Activated CD8-positive, alpha-beta memory T cell treated with anti-CD3 and anti-CD28 coated beads, Interleukin-2, amount 50 U/mL, for 1 hour (primary cell): ENCODE results near the gene BICD1.
"Not testable (repeated sequence)": the region's sequence is repeated elsewhere in the genome, so short reads cannot be mapped to it uniquely, and the experiment has no call there.

Source experiments
- DNase-seq: peaks from one replicate; pipeline ENCODE4 v3.0.0-alpha.2; 2020; ENCODE audit errors: extremely low read depth

Gene BICD1

GRCh38 chr12:32145096-32145495, 38.4 kb downstream of the BICD1 start:
- DNase-seq, result no peak

- no peak for DNase-seq
Measured at GRCh38 chr12:32146074-32146873, 39.6 kb downstream of the BICD1 start.

DNA sequence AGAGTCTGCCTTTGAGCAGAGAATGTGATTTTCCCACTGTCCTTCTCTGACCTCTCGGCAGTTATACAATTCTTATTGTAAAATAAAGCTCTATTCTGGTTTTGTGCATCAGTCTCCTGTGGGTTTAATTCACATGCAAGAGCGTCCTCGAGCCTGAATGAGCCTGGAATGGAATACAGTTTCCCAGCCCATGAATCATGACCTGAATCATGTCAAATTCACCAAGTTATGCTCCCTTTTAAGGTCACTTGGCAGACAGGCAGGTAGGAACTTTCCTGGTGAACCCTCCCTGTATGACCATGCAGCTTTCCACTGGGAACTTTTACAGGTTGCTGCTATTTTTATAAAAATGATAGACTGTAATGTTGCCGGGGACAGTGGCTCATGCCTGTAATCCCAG, 41.7 kb downstream of the BICD1 start:
- no peak for DNase-seq

DNA sequence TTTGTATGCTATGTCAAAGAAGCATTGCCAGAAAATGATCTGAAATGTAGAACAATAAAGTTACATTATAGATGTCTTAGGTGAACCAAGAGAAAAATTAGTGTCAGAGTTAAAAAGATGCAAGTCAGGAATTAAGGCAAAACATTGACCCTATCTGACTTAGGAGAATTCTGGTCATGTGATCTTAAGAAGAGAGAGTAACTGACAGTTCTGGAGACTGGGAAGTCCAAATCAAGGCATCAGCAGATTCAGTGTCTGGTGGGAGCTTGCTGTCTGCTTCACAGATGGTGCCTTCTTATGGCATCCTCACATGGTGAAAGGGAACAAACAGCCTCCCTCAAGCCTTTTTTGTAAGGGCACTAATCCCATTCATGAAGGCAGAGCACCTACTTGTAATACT, 42.8 kb downstream of the BICD1 start:
- no peak for DNase-seq

GRCh38 chr12:32151086-32151485, 44.4 kb downstream of the BICD1 start:
- DNase-seq, result no peak

DNA sequence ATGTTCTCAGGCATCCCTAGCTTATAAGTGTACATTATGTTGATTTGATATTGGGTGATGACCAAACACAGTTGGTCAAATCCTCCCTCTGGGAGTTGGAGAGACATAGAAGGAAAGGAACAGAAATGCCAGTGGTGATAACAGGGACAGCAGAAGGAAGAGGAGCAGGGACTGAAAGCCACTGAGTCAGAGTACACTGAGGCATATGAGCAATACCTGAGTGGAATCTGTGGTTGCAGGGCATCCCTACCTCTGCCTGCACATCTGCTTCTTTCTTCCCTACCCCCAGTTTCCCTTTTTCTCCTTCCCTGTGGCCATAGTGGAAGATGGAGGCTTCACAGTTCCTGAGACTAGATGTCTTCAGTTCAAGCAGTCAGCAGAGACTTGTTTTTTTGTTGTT, 44.9 kb downstream of the BICD1 start:
- DNase-seq, result no peak

DNA sequence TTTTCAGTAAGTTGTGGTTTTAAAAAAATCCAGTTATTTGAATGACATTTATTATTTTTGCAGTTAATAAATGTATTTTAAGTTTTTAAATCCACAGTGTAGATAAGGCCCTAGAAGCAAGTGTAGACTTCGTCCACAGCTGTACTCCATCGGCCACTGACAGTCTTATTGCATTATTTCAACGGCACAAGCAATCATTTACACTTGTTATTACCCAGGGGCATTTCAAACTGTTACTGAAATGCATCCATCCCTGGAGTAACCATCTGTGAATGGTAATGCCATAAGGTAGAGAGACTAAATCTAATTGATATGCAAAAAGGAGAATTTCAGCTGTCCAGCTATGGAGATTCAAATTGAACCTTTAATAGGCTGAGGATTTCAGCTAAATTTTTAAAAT, 48.4 kb downstream of the BICD1 start:
- DNase-seq, result no peak

GRCh38 chr12:32155961-32156529, 49.4 kb downstream of the BICD1 start:
- no peak for DNase-seq

GRCh38 chr12:32158525-32158924, 51.9 kb downstream of the BICD1 start:
- DNase-seq, result no peak

GRCh38 chr12:32159381-32159780, 52.7 kb downstream of the BICD1 start:
- DNase-seq, result no peak

- DNase-seq, result no peak
Measured at GRCh38 chr12:32159925-32160324, 53.3 kb downstream of the BICD1 start.

GRCh38 chr12:32161058-32161457, 54.4 kb downstream of the BICD1 start:
- no peak for DNase-seq

GRCh38 chr12:32163596-32163995, 56.9 kb downstream of the BICD1 start:
- DNase-seq, result no peak

DNA sequence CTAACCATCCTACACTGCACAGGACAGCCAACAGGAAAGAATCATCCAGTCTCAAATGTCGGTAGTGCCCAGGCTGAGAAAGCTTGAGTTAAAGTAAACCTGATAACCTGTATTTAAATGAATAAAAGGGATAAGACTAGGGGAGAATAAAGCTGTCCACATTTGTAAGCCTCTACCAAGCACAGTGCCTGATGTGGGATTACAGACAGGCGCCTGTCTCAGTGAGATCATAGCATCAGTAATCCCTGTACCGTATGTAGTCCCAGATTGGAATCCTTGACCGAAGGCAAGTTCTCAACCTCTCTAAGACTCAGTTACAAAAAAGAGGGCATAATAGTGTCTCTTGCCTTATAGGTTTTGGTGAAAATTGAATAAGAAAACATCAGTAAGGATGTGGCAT, 59.9 kb downstream of the BICD1 start:
- DNase-seq, result no peak

GRCh38 chr12:32170437-32170998, 63.9 kb downstream of the BICD1 start:
- no peak for DNase-seq

DNA sequence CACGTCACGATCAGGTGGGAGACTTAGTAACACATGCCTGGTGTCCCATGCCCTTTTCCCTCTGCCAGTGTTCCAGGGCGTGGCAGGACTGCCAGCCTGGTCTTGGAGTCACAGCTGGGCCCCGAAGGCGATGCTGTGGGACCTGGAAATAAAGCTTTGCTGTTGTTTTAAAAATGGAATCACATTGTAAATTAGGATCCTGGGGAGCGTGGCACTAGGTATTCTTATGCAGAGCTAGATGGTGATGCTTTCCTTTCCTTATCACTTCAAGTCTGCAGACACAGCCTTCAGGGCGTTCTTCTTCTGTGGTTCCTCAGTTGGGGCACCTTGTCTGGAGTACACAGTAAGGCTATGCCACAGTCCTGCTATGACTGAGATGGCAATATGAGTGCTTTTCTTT, 64.6 kb downstream of the BICD1 start:
- DNase-seq, result no peak

DNA sequence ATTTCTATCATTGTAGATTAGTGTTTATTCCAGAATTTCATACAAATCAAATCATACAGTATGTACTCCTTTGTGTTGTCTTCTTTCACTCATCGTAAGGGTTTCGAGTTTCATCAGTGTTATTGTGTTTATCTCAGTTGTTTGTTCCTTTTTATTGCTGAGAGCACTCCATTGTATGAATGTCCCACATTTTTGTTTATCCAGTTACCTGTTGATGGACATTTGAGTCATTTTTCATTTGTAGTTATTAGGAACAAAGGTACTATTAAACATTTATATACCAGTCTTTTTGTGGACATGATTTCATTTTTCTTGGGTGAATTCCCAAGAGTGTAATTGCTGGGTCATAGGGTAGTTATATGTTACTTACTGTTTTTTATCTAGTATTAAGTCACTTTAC, 70.0 kb downstream of the BICD1 start:
- DNase-seq, result no peak

DNA sequence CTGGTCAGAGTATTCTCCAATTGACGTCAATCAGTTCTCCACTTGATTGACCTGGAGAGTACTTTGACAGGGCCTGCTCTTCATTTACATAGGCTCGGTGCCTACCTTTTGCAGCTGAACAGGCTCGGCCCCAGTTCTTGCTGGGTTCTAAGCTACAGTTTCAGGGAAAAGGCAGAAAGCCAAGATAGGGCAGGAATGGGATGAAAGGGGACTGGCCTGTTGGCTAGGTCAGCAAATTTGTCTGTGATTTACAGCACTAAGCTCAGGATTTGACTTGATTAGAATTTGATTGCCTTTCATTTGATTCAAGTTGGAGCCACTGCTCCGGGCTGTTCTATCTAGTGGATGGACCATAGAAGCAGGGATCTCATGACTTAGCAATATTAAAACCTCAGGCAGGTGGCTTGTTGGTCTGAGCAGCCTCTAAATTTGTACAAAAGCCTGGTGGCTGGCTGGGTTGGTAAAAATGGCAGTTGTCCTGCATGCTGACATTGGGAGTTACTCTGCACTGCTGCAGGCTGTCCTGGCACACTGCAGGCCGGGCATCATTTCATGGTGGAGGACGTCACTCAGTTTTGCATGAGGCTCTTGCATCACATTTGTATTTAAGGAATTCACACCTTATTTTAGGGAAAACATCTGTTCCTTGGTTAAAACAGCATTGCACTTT, 71.8 kb downstream of the BICD1 start:
- DNase-seq, result no peak

DNA sequence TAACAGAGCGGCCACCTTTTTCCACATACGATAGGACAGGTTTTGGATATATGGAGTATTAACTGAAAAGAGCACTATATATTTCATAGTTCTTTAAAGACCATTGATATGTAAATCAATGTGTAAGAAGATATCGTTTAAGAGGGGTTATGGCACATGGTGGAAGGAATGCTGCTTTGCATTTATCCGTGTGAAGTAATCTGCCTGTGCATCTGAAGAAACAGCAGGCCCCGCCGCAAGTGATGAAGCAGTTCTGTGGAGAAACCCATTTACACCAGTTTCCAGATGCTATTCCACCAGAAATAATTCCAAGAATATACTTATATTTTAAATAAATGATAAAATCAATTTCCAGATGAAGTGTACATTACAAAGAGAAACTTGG, 72.4 kb downstream of the BICD1 start:
- DNase-seq, result no peak

DNA sequence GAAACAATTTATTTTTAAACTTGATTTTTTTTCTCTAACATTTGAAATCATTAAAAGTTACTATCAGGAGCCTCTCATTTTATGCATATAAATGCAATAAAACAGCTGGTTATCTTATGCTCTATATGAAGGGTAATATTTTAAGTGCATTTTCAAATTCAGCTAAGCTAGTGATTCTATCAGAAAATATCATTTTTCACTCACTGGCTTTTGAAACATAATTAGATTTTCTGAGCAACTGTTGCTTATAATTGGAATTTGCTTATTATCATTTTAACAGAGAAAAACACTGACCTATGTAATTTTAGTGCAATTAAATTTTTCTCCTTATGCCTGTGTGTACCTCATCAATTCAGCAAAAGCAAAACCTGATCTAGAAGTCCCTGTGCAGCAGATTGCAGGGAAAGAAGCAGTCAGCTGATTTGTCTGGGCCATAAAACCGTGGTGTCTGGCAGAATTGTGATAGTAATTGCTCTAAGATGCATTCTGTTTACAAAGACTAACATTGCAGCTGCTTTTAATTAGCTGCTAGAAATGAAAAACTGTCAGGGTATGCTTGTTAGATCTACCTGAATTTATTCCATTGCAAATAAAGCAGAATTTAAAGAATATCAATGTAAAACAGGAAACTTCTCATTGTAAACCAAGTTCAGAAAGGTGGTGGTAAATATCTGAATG, 75.0 kb downstream of the BICD1 start:
- no peak for DNase-seq

DNA sequence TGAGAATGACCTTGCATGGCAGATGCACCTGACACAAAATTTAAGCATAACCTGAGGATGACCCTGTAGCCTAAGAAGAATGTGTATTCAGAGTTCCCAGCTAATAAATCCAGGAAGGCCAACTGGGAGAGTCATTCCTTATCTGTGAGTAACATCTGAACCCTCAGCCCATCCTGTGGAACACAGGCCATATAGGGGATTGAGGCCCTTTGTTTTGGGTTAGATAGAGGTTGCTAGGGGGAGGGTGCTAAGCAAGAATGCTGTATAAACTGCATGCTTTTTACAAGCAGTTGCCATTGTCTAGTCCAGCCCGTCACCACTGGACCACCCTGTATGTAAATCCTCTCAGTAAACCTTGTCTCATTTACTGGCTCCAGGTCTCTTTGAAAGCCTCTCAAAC, 77.0 kb downstream of the BICD1 start:
- DNase-seq, result no peak

DNA sequence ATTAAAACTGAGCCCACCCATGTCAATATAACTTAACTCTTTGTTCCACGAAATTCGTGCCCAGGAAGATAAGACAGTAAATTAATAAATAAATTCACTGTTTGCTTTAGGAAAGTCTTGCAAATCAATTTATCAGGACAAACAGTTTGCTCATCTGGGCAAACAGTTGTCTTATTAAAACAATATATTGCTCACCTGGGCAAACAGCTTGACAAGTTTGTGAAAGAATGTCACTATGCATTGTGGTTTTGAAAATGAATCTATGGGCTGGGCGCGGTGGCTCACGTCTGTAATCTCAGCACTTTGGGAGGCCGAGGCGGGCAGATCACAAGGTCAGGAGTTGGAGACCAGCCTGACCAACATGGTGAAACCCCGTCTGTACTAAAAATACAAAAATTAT, 80.5 kb downstream of the BICD1 start:
- not testable (repeated sequence) for DNase-seq
